Prostate gland (tissue), 2 donors: ENCODE measurements around the gene COX19. TPM values are rescaled to one million over a fixed set of nuclear protein-coding genes. Genes with fewer than 3 reads are reported as not detected.

Experiments
- DNase-seq: peaks from one replicate; pipeline ENCODE4 v3.0.0-alpha.2; 2019; ENCODE audit warnings: low spot score
- H3K27ac ChIP-seq, 2 donors: fragments of 200-600 bp; sonication (generic); 2 replicates each; pipeline ENCODE4 v1.5.1; 2017 to 2019
- H3K27me3 ChIP-seq: fragments of 200-600 bp; sonication (generic); replicated peaks from 2 replicates; pipeline ENCODE4 v1.5.1; 2019; ENCODE audit not compliant: insufficient read depth
- H3K36me3 ChIP-seq, 2 donors: fragments of 200-600 bp; sonication (generic); 1 replicate in 1 of 2; 2 replicates in 1 of 2; pipeline versions ENCODE4 v1.5.1 to v1.8.1; 2017 to 2019
- H3K4me1 ChIP-seq: fragments of 200-600 bp; sonication (generic); replicated peaks from 2 replicates; pipeline ENCODE4 v1.5.1; 2019
- H3K4me3 ChIP-seq, 2 donors: fragments of 200-600 bp; sonication (generic); 2 replicates each; pipeline ENCODE4 v1.5.1; 2017 to 2019
- H3K9me3 ChIP-seq: fragments of 200-600 bp; sonication (generic); 2 replicates; pipeline ENCODE4 v1.5.1; 2017
- POLR2A ChIP-seq: fragments of 450-650 bp; IDR thresholded peaks from one replicate; pipeline ENCODE4 v1.6.1; 2016; ENCODE audit warnings: antibody characterized with exemption, mild to moderate bottlenecking
- POLR2AphosphoS5 ChIP-seq: sonication (generic); formaldehyde crosslinking; IDR thresholded peaks from one replicate; pipeline ENCODE4 v1.6.1; 2017; ENCODE audit warnings: antibody characterized with exemption
- WGBS: methylation state at CpG from one replicate; pipeline ENCODE4 v1.1.5; 2018; 5-methylcytosine and 5-hydroxymethylcytosine counted together
- intact Hi-C: fragments of 100-400 bp; cut with DNase I; formaldehyde crosslinking; loops from one replicate; pipeline ENCODE4 v1.14.2; 2022
- total RNA-seq, 2 donors: library from RNA; depleted of rRNA; stranded (reverse); fragments of >200 nt; gene quantifications; one replicate each; pipeline ENCODE4 v1.1.0, GENCODE V29; 2016
- TF ChIP-seq, protein P1 (sequence below), 4 experiments: fragments of 200-600 bp in 2 of 4; fragments of 450-650 bp in 2 of 4; sonication (generic) in 2 of 4; IDR thresholded peaks; 1 replicate in 3 of 4; 2 replicates in 1 of 4; pipeline ENCODE4 v1.5.1; 2016 to 2019; ENCODE audit warnings: antibody characterized with exemption in 4 of 4, mild to moderate bottlenecking in 2 of 4, moderate library complexity in 2 of 4

The COX19 gene
- total RNA-seq, 2 donors from 2014 or later: 11.3 to 17.0 TPM

DNA sequence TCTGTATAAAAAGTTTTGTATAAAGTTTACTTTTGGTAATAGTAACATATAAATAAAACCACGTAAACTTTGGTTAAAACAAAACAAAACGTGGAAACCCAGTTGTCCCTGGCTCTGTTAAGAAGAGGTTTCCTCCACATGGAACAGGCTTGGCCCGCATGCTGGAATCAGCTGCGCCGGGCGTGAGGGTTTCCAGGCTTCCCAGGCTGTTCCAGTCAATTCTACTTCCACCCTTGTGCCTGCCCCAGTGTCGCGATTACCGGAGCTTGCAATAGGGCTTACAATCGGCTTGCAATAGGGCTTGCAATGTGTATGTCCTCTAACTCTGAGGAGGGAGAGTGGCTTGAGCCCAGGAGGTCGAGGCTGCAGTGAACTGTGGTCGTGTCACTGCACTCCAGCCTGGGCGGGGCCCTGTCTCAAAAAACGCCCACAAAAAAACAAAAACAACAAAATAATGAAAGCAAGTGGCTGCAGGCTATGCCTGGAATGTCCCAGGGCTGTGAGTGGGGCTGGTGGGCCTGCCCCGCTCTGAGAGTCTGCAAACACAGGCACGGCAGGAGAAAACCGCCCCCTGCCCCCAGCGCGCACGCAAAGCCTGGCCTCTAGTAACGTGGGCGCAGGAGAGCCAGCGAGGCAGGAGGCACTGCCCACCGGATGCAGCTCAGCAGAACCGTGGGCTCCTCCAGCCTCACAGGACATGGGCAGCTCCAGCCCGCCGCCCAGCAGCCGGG, 24.0 kb upstream of the COX19 start:
- TF ChIP-seq POLR2A: no peak
- TF ChIP-seq, protein P1, sequence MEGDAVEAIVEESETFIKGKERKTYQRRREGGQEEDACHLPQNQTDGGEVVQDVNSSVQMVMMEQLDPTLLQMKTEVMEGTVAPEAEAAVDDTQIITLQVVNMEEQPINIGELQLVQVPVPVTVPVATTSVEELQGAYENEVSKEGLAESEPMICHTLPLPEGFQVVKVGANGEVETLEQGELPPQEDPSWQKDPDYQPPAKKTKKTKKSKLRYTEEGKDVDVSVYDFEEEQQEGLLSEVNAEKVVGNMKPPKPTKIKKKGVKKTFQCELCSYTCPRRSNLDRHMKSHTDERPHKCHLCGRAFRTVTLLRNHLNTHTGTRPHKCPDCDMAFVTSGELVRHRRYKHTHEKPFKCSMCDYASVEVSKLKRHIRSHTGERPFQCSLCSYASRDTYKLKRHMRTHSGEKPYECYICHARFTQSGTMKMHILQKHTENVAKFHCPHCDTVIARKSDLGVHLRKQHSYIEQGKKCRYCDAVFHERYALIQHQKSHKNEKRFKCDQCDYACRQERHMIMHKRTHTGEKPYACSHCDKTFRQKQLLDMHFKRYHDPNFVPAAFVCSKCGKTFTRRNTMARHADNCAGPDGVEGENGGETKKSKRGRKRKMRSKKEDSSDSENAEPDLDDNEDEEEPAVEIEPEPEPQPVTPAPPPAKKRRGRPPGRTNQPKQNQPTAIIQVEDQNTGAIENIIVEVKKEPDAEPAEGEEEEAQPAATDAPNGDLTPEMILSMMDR (IDR thresholded peaks at IDR 0.05): no peak
- TF ChIP-seq POLR2AphosphoS5: no peak
- Histone ChIP-seq H3K4me1 (no peaks in the 10 kb centered on the region), H3K4me3 (no peak overlapping the region), H3K27ac (no peak overlapping the region), H3K27me3 (no peaks in the 10 kb centered on the region), H3K36me3 (no peaks in the 10 kb centered on the region), H3K9me3 (no peaks in the 10 kb centered on the region)
- intact Hi-C loops: no loop called here
- WGBS: 90% methylated on average over 28 of the region's 28 CpGs
- no peak for DNase-seq

DNA sequence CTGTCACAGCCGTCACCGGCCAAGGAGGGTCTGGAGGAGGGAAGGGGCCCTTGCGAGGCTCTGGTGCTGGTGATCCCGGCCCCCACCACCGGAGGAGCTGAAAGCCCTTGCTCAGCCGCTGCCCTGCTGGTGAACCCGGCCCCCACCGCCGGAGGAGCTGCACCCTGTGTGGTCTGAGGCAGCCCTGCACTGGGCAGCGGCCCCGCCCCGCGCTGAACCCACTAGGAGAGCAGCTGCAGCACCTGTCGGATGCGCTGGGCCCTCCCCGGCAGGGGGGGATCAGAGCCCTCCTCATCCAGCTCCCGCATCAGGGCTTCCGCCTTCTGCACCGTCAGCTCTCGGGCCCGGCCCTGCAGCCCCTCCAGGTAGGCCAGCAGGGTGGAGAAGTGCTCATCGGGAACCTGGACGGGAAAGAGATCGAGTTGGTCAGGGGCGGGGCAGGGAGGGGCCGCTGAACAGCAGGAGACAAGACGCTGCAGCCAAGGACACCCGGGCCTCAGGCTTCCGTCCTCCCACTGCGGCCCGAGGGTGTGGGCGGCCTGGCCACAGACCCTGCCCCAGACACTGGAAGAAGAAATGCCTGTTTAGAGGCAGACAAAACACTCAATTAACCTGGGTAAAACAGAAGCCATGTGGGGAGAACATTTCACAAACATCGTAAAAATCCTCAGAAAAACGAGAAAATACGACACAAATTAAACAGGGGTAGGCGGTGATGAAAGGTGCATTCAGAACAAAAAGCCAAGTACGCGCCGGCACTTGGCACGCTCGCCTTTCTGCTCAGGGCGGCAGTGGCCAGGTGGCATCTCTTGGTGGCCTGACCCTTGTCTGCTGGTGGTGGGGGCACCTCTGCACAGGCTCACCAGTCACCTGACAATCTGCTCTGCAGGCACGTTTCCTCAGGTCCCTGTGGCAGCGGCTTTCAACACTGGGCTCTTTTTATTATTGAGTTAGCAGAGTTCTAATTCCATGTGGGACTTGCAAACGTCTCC, 22.4 kb upstream of the COX19 start:
- intact Hi-C loops: no loop called here
- 72% methylated on average over 39 of the region's 45 CpGs for WGBS
- no peak overlapping the region for H3K27ac ChIP-seq
- no peaks in the 10 kb centered on the region for H3K36me3 ChIP-seq
- H3K27me3 ChIP-seq: no peaks in the 10 kb centered on the region
- H3K4me3 ChIP-seq: no peak overlapping the region
- H3K4me1 ChIP-seq: no peaks in the 10 kb centered on the region
- no peaks in the 10 kb centered on the region for H3K9me3 ChIP-seq
- DNase-seq: no peak
- no peak for TF ChIP-seq POLR2A
- no peak for TF ChIP-seq POLR2AphosphoS5
- TF ChIP-seq, protein P1 (IDR thresholded peaks at IDR 0.05): no peak

DNA sequence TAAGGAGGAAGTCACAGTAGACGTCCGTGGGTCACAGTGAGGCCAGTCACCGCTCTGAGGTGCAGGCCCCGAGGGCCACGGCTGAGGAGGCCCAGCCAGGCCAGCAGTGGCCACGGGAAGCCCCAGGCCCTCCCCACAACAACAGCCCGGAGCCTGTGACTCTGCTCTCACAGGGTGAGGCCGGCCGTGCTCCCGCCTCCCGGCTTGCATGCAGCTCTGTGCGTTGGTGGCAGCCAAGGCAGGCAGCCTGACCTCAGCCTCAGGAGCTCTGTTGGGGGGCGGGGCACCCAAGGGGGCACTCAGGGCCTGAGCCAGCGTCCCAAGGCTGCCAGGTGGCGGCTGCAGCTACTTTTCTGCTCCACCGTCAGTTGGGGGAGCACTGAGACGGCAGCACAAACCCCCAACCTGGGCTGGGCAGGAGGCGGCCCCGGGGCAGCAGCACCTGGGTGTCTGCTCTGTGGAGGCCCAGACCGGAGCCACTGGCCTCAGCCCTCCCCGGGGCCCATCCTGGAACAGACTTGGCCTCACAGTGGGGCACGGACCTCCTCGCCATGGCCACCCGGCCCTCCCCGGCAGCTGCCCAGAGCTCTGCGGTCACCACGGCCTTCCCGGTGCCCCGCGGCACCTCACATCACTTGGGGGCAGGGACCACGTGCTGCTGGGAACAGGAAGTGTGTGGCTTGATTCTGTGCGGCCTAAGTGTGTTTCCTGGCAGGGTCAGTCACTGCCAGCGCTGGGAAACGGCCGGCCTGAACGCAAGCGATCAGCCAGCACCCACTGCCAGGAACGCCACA, 20.9 kb upstream of the COX19 start:
- Histone ChIP-seq H3K27me3 (no peaks in the 10 kb centered on the region), H3K4me1 (no peaks in the 10 kb centered on the region), H3K9me3 (no peaks in the 10 kb centered on the region), H3K4me3 (no peak overlapping the region), H3K36me3 (no peaks in the 10 kb centered on the region), H3K27ac (no peak overlapping the region)
- intact Hi-C loops: no loop called here
- TF ChIP-seq, protein P1 (IDR thresholded peaks at IDR 0.05): no peak
- TF ChIP-seq POLR2AphosphoS5: no peak
- TF ChIP-seq POLR2A: no peak
- DNase-seq: no peak
- 85% methylated on average over 31 of the region's 38 CpGs for WGBS

DNA sequence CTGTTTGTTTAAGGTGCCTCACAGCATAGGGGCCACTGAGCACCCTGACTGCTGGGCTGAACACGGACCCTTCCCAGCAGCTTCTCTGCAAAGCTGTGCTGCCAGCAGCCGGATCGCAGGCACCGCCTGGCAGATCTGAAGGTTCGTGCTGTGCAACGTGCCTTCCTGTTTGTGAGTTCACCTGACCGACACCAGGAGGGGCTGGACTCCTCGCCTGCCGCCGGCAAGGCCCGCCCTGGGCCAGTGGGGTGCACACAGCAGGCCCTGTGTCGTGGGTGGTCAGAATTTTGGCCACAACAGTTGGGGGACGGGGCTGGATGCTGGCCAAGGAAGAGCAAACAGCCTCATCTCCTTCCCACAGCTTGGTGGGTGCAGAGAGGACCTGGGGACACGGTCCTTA, 20.2 kb upstream of the COX19 start:
- no peak overlapping the region for H3K4me3 ChIP-seq
- H3K27me3 ChIP-seq: no peaks in the 10 kb centered on the region
- whole genome bisulfite sequencing: 89% methylated on average over 14 of the region's 14 CpGs
- no peak overlapping the region for H3K27ac ChIP-seq
- H3K36me3 ChIP-seq: no peaks in the 10 kb centered on the region
- no peaks in the 10 kb centered on the region for H3K4me1 ChIP-seq
- no peak for TF ChIP-seq POLR2A
- TF ChIP-seq POLR2AphosphoS5: no peak
- TF ChIP-seq, protein P1 (IDR thresholded peaks at IDR 0.05): no peak
- intact Hi-C loops: no loop called here
- no peak for DNase-seq
- H3K9me3 ChIP-seq: no peaks in the 10 kb centered on the region
